Pancreas (tissue), 10 donors: ENCODE measurements around the gene MAP1LC3C. TPM values are rescaled to one million over a fixed set of nuclear protein-coding genes. Genes with fewer than 3 reads are reported as not detected.

Experiments used
- ATAC-seq, 4 donors: fragments of 200-7000 bp; cut with Tn5 transposase; one replicate each; pipeline versions ENCODE4 v1.8.0 to v1.9.1; 2020; ENCODE audit warnings: mild to moderate bottlenecking in 4 of 4, moderate library complexity in 4 of 4
- DNase-seq, 6 donors: peaks; one replicate each; pipeline ENCODE4 v3.0.0-alpha.2; 2020
- FAIRE-seq: peaks from 2 replicates; lab custom pipeline; 2012; peaks lifted over from hg19 to GRCh38; lab: Jason Lieb, UNC
- H3K27ac ChIP-seq, 4 donors: fragments of 200-600 bp; sonication (generic); 1 replicate in 3 of 4; 2 replicates in 1 of 4; pipeline versions ENCODE4 v1.5.0 to v1.8.0; 2020
- H3K27me3 ChIP-seq, 4 donors: fragments of 200-600 bp; one replicate each; pipeline ENCODE4 v1.8.0; 2021
- H3K36me3 ChIP-seq, 3 donors: fragments of 200-600 bp; sonication (generic) in 1 of 3; one replicate each; pipeline versions ENCODE4 v1.5.0 to v1.8.0; 2020 to 2021
- H3K4me1 ChIP-seq, 3 donors: fragments of 200-600 bp; one replicate each; pipeline ENCODE4 v1.8.0; 2021
- H3K4me3 ChIP-seq, 4 donors: fragments of 200-600 bp; sonication (generic) in 2 of 4; one replicate each; pipeline versions ENCODE4 v1.5.0 to v1.8.0; 2020 to 2021
- H3K9me3 ChIP-seq, 4 donors: fragments of 200-600 bp; one replicate each; pipeline ENCODE4 v1.8.0; 2021
- CTCF ChIP-seq, 4 donors: fragments of 200-600 bp; sonication (generic) in 3 of 4; IDR thresholded peaks; one replicate each; pipeline versions ENCODE4 v1.5.0 to v1.8.0; 2021; ENCODE audit warnings: antibody characterized with exemption in 4 of 4
- WGBS, 2 donors: extraction: QIAGEN DNeasy Blood & Tissue Kit; methylation state at CpG; one replicate each; pipeline ENCODE4 v1.1.7; 2013; 5-methylcytosine and 5-hydroxymethylcytosine counted together
- intact Hi-C, 3 donors: fragments of 100-400 bp; cut with DNase I; formaldehyde crosslinking; loops; one replicate each; pipeline versions ENCODE4 v1.11.1 to v1.14.2; 2022
- polyA plus RNA-seq, 2 donors: library from polyadenylated mRNA; stranded (reverse); fragments of 200-250 nt; gene quantifications; one replicate each; pipeline ENCODE4 v1.2.3, GENCODE V29; 2013
- total RNA-seq, 6 donors: library from RNA; stranded (reverse); fragmentation: NEBNext Ultra II Directional in 4 of 6; extraction: Animal tissue kit (Norgen Biotek cat#: 25700) in 4 of 6; gene quantifications; one replicate each; pipeline versions ENCODE4 v1.2.1 to v1.2.4, GENCODE V29; 2021 to 2023
- donor health status: healthy with polysubstance abuse.
- donor health status: DM: no; HTN: no; CAD: no; lungs with moderate emphysema.
- donor health status: DM: no; HTN: no; CAD: no.
- donor health status: control.
- donor health status: control.
- donor health status: Bipolar disorder and iron deficiency.
- donor health status: DM: yes; HTN: yes; CAD: no.
- donor health status: DM: no; HTN: no; CAD: no.
- donor health status: DM: no; HTN: no; CAD: no.
- donor health status: DM: yes; HTN: yes; CAD: no.

MAP1LC3C gene
- total and polyA plus RNA-seq, 8 donors, result 0.35 to 0.93 (median 0.38) TPM; not detected in 5

GRCh38 chr1:242025681-242026080 is 26.8 kb upstream of the MAP1LC3C start:
- intact Hi-C loops, result no loop called here
- ATAC-seq (no peak), DNase-seq (no peak), FAIRE-seq (no peak)
- Histone ChIP-seq H3K9me3 (no peaks in the 10 kb centered on the region), H3K27me3 (no peaks in the 10 kb centered on the region), H3K4me3 (no peak overlapping the region), H3K36me3 (no peaks in the 10 kb centered on the region), H3K27ac (no peak overlapping the region), H3K4me1 (no peaks in the 10 kb centered on the region)
- 68 to 70% methylated on average over 13 of the region's 13 CpGs for WGBS, 2 donors
- TF ChIP-seq CTCF (IDR thresholded peaks at IDR 0.05), result no peak

- Histone ChIP-seq H3K4me1 (no peaks in the 10 kb centered on the region), H3K36me3 (no peaks in the 10 kb centered on the region), H3K27me3 (no peaks in the 10 kb centered on the region), H3K27ac (no peak overlapping the region), H3K9me3 (no peaks in the 10 kb centered on the region), H3K4me3 (no peak overlapping the region)
- FAIRE-seq, result no peak
- ATAC-seq, result no peak
- no peak for TF ChIP-seq CTCF (IDR thresholded peaks at IDR 0.05)
- WGBS, 2 donors, result 63 to 70% methylated on average over 6 of the region's 6 CpGs
- DNase-seq, result no peak
- intact Hi-C loops, result no loop called here
Observed at GRCh38 chr1:242023805-242024204, 24.9 kb upstream of the MAP1LC3C start.

- Histone ChIP-seq H3K9me3 (no peaks in the 10 kb centered on the region), H3K4me1 (no peaks in the 10 kb centered on the region), H3K4me3 (no peak overlapping the region), H3K27ac (no peak overlapping the region), H3K36me3 (no peaks in the 10 kb centered on the region), H3K27me3 (no peaks in the 10 kb centered on the region)
- DNase-seq (no peak), FAIRE-seq (no peak), ATAC-seq (no peak)
- TF ChIP-seq CTCF (IDR thresholded peaks at IDR 0.05), result no peak
- 52 to 62% methylated on average over 6 of the region's 6 CpGs for whole genome bisulfite sequencing, 2 donors
- intact Hi-C loops, result no loop called here
Observed at GRCh38 chr1:242019018-242019417, 20.1 kb upstream of the MAP1LC3C start.

- DNase-seq (peak in 4 of 6 donors; percentile 15 to 38 (median 23)), ATAC-seq (peak in 3 of 4 donors; percentile 84 to 87 (median 84)), FAIRE-seq (peak; percentile 71)
- no peaks in the 10 kb centered on the region for H3K9me3 ChIP-seq
- no peaks in the 10 kb centered on the region for H3K27me3 ChIP-seq
- H3K4me1 ChIP-seq, result no peaks in the 10 kb centered on the region
- H3K27ac ChIP-seq, result no peak overlapping the region
- 35 to 37% methylated on average over 10 of the region's 10 CpGs for WGBS, 2 donors
- intact Hi-C loops, result no loop called here
- no peaks in the 10 kb centered on the region for H3K36me3 ChIP-seq
- no peak overlapping the region for H3K4me3 ChIP-seq
- peak; percentile 24 to 39 (median 36) for TF ChIP-seq CTCF (IDR thresholded peaks at IDR 0.05)
Observed at GRCh38 chr1:242017580-242018233, 18.8 kb upstream of the MAP1LC3C start.

GRCh38 chr1:242016479-242016878 is 17.6 kb upstream of the MAP1LC3C start:
- ATAC-seq, result no peak
- intact Hi-C loops, result no loop called here
- H3K4me3 ChIP-seq, result no peak overlapping the region
- no peak for FAIRE-seq
- DNase-seq, result no peak
- no peaks in the 10 kb centered on the region for H3K27me3 ChIP-seq
- H3K36me3 ChIP-seq, result no peaks in the 10 kb centered on the region
- no peaks in the 10 kb centered on the region for H3K4me1 ChIP-seq
- H3K27ac ChIP-seq, result no peak overlapping the region
- H3K9me3 ChIP-seq, result no peaks in the 10 kb centered on the region
- no peak for TF ChIP-seq CTCF (IDR thresholded peaks at IDR 0.05)
